ENCODE measurements around the gene MEF2B.
"Not testable (repeated sequence)": the region's sequence is repeated elsewhere in the genome, so short reads cannot be mapped to it uniquely, and the experiment has no call there.

The MEF2B gene

GRCh38 chr19:19154768-19155494 lies 15.1 kb downstream of the MEF2B start:
- DNase-seq, result no peak

GRCh38 chr19:19152668-19153384 lies 17.2 kb downstream of the MEF2B start:
- no peak for DNase-seq

GRCh38 chr19:19151418-19151817 lies 18.6 kb downstream of the MEF2B start:
- no peak for DNase-seq

DNA sequence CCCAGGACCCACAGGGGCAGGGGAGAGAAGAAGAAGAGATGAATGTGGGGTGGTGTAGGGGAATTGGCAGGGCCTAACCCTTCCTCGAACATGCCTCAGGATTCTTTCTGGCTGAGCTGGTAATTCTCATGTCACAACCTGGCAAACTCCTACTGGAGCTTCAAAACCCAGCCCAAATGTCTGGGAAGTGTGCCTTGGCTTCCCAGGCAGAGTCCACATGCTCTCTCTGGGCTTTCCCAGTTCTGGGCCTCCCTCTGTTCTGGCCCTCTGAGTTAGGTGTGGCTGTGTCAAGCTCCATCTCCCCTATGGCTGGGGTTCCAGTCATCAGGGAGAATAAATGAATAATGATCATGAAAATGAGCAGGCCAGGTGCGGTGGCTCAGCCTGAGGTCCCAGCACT lies 20.6 kb downstream of the MEF2B start:
- no peak for DNase-seq

DNA sequence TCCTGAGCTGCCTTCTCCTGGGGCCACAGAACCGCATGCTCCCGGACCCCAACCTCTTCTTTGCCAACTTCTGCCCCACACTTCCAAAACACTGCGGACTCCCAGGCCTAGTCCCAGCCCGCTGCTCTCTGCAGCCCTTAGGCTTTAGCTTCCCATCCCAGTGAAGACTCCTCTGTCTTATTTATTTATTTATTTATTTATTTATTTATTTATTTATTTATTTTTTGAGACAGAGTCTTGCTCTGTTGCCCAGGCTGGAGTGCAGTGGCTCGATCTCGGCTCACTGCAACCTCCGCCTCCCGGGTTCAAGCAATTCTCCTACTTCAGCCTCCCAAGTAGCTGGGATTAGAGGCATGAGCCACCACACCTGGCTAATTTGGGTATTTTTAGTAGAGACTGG lies 21.6 kb downstream of the MEF2B start:
- DNase-seq, result not testable (repeated sequence)

GRCh38 chr19:19147344-19147743 lies 22.7 kb downstream of the MEF2B start:
- DNase-seq, result no peak

DNA sequence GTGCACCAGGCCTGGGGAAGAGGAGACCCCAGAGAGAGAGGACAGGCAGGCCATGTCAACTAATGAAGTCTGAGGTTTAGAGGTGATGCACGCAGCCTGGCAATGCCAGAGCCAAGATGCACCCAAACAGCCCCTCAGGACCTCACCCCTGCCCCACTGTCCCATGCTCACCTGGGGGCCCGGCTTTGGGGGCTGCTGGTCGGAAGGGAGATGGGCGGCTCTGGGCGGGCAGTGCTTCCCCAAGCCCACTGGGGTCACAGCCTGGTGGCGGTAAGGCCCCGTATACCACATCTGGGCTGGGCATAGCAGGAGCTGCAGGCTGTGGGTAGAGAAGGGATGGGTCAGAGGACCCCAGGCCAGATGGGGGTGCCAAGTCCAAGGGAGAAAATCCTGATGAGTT lies 23.2 kb downstream of the MEF2B start:
- DNase-seq, result no peak

DNA sequence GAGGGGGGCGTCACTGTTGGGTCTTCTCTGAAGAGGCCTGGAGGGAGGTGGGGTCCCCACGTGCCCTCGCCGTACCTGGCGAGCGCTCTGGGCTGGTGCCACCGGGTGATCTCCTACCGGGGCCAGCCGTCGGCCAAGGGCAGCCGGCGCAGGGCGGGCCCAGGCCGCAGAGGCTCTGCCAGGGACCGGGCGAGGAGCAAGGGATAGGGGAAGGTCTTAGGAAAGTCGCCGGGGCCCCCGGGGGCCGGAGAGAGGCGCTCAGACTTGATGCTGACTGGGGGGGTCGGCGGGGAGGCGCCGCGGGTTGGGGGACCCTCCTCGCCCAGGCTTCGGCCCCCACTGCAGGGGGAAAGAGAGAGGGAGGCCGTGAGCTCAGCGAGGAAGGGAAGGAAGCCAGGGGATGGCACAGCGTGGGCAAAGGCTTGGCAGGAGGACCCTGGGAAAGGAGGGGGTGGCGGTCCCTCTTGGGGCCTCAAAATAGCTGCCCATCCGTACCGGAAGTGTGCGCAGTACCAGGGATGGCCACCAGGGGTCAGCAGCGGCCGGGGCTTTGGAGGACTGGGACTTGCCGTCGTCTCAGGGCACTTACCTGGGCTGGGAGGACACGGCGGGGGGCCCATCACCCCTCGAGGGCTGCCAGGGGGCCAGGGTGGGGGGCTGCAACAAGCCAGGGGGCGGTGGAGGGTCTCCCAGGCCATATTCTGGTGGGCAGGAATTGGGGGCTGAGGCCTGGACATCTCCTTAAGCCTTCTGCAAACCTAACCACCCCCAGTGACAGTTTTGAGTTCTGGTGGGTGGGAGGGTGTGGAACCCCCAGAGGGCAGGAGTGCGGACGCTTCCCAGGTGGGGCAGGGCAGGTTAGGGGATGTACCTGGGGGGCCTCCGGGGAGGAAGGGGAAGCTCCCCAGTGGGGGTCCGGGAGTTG lies 24.1 kb downstream of the MEF2B start:
- peak; percentile 30 to 71 (median 48) for DNase-seq

GRCh38 chr19:19145281-19145680 lies 24.8 kb downstream of the MEF2B start:
- DNase-seq, result no peak

GRCh38 chr19:19142347-19142746 lies 27.7 kb downstream of the MEF2B start:
- DNase-seq, result no peak

GRCh38 chr19:19140476-19140875 lies 29.6 kb downstream of the MEF2B start:
- no peak for DNase-seq

GRCh38 chr19:19139876-19140229 lies 30.2 kb downstream of the MEF2B start:
- no peak for DNase-seq

DNA sequence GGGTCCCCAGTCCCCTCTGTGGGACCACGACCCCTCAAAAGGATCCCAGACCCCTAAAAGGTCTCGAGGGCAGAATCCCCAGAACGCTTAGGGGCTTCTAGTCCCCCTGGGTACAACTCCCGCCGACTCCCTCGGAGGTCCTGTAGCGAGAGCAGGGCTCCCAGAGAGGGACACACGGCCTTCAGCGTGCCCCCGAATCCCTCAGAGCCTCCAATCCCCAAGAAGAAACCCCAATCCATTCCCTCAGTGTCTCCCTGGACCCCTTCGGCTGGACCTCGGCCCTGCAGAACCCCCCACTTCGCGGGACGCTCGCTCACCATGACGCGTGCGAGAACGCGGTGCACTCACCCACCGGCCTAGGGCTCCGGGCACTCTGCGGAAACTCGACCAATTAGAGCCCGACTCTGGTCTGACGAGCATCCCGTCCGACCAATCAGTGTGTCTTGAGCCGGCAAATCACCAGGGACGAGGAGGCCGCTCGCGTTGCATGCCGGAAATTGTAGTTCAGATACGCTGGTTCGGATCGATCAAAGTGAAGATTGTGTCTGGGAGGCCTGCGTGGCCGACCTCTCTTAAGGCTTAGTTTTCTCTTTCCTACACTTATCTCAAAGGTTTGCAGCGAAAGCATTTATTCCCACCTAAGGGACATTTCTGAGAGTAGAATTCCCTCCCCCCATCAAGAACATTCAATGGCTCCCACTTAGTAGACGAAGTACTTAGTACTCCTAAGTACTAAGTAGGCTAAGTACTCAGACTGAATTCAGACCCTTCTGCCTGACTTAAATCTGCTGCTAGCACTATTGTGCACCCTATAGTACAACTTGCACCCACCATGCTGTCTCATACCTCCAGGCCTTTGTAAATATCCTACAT lies 31.7 kb downstream of the MEF2B start, which contains the start of gene TMEM161A:
Gene TMEM161A (minus strand): TSS at position 370 of the 873 bp plus-strand sequence. CDS start 50 bp downstream, at position 320.
- DNase-seq, result peak; percentile 92 to 98 (median 96)

DNA sequence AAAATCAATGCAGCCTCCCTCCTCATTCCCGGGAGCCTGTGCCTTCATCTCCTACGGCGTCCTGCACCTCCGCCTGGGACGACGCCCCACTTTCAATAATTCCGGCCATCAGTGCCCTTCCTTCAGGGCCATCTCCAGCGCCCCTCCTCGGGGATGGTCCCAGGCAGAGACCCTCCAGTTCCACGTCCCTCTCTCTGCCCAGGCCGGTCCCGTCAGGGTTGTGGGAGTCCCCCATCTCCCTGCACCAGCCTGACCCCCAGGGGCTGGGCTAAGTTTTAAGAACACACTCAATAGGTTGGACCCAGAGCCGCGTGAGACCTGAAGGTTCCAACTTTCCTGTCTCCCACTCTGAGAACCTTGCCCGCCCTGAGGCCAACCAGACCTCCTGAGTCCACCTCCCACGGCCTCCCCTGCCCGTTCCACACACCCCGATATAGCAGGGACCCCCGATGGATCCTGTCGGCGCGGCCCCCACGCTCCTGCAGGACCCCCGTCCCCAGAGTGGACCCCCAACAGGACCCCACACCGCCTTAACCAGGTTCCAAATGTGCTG lies 32.4 kb downstream of the MEF2B start:
- DNase-seq, result peak in 1 of 3 experiments; percentile 13

DNA sequence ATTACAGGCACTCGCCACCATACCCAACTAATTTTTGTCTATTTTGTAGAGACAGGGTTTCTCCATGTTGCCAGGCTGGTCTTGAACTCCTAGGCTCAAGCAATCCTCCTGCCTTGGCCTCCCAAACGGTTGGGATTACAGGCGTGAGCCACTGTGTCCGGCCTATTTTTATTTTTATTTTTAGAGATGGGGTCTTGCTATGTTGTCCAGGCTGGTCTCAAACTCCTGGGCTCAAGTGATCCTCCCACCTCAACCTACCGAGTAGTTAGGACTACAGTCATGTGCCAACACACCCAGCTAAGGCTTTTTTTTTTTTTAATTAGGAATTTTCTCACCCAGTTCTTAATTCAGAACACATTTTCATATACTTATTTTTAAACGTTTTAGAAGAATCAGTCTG lies 34.4 kb downstream of the MEF2B start:
- DNase-seq, result not testable (repeated sequence)

- DNase-seq, result peak in 2 of 3 experiments; percentile 79 to 92
These were observed 35.3 kb downstream of the MEF2B start for GRCh38 chr19:19134687-19135158.

- no peak for DNase-seq
These were observed 36.1 kb downstream of the MEF2B start for GRCh38 chr19:19133985-19134384.

- DNase-seq, result no peak
These were observed 37.2 kb downstream of the MEF2B start for GRCh38 chr19:19132912-19133311.

- no peak for DNase-seq
These were observed 38.1 kb downstream of the MEF2B start for GRCh38 chr19:19131989-19132388.

DNA sequence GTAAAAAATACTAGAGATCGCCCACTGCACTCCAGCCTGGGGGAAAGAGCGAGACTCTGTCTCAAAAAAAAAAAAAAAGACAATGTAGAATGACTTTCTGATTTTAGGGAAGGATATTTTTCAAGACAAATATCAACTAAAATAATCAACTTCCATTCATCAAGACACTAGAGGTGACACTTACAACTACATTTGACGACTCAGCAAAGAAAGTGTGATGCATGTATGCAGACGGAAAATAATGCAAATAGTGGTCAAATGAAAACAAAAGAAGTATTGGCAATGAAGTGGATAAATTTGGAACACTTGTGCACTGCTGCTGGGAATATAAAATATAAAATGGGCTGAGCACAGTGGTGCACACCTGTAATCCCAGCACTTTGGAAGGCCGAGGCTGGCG lies 44.0 kb downstream of the MEF2B start:
- no peak for DNase-seq

DNA sequence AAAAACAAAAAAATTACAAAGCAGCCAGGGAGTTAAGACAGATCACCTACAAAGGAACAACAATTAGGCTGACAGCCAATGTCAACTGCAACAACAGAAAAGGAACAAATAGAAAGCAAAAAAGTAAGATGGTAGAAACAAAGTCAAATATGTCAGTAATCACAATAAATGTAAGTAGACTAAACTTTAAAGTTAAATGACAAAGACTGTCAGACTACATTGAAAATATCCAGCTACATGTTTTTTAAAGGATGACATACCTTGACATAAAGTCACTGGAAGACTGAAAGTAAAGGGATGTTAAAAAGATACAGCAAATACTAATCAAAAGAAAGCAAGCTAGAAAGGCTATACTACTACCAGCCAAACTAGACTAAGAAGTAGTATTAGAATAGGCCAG lies 46.7 kb downstream of the MEF2B start:
- DNase-seq, result no peak

DNA sequence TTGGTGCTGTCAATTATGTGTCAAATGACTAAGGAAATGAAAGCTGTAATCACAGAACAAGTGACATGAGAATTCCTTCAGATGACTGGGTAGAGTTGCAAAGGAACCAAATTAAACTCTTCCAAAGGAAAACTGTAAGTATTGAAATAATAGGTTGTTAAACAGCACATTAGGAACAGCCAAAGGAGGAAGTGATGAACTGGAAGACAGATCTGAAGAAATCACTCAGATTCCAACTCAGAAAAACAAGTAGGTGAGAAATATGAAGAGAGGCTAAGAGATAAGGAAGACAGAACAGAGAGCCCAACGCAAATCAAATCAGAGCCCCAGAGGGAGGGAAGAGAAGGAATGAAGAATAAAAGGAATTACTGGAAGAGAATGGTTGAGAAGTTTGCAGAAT lies 47.2 kb downstream of the MEF2B start:
- DNase-seq, result no peak
